Endodermal cell (in vitro differentiated cells): ENCODE results near the gene ARHGEF39. TPM values are rescaled to one million over a fixed set of nuclear protein-coding genes. Genes with fewer than 3 reads are reported as not detected.
A peak's percentile ranks its signal among the peaks of the same experiment; 100 is the strongest.
"Not testable (repeated sequence)": the region's sequence is repeated elsewhere in the genome, so short reads cannot be mapped to it uniquely, and the experiment has no call there.

Experiments used
- DNase-seq: peaks from one replicate; pipeline ENCODE4 v3.0.0-alpha.2; 2017
- H3K27ac ChIP-seq: 2 replicates; pipeline ENCODE4 v1.5.1; 2013; ENCODE audit warnings: mild to moderate bottlenecking, low read depth, low read length, moderate library complexity
- H3K27me3 ChIP-seq: 2 replicates; pipeline ENCODE4 v1.6.1; 2013; ENCODE audit warnings: mild to moderate bottlenecking, low read length, moderate library complexity; ENCODE audit not compliant: insufficient read depth, control insufficient read depth, poor library complexity, severe bottlenecking
- H3K36me3 ChIP-seq: 2 replicates; pipeline ENCODE4 v1.7.0; 2013; ENCODE audit warnings: mild to moderate bottlenecking, low read length, moderate library complexity; ENCODE audit not compliant: control insufficient read depth, insufficient read depth
- H3K4me1 ChIP-seq: one replicate; pipeline ENCODE4 v1.7.0; 2013; ENCODE audit warnings: low read length; ENCODE audit not compliant: control insufficient read depth, insufficient read depth
- H3K4me3 ChIP-seq: 2 replicates; pipeline ENCODE4 v1.5.1; 2013; ENCODE audit warnings: mild to moderate bottlenecking, low read length, moderate library complexity
- H3K9ac ChIP-seq: 2 replicates; pipeline ENCODE4 v1.6.1; 2013; ENCODE audit warnings: mild to moderate bottlenecking, low read length, moderate library complexity; ENCODE audit not compliant: poor library complexity, severe bottlenecking; ENCODE audit errors: extremely low read depth
- H3K9me3 ChIP-seq: 2 replicates; pipeline ENCODE4 v1.6.1; 2013; ENCODE audit warnings: mild to moderate bottlenecking, low read length, moderate library complexity; ENCODE audit not compliant: control insufficient read depth
- H3K27ac Mint-ChIP-seq: 2 replicates; pipeline ENCODE4 v1.8.0; 2020; ENCODE audit warnings: mixed read lengths
- H3K27me3 Mint-ChIP-seq: 2 replicates; pipeline ENCODE4 v1.8.0; 2021; ENCODE audit warnings: mild to moderate bottlenecking, mixed read lengths; ENCODE audit not compliant: insufficient read depth
- H3K36me3 Mint-ChIP-seq: 2 replicates; pipeline ENCODE4 v1.8.0; 2020; ENCODE audit warnings: low read depth, mixed read lengths
- H3K4me1 Mint-ChIP-seq: 2 replicates; pipeline ENCODE4 v1.8.0; 2020; ENCODE audit warnings: mixed read lengths
- H3K4me3 Mint-ChIP-seq: 2 replicates; pipeline ENCODE4 v1.8.0; 2020; ENCODE audit warnings: mild to moderate bottlenecking, moderate library complexity, mixed read lengths
- H3K9me3 Mint-ChIP-seq: 2 replicates; pipeline ENCODE4 v1.8.0; 2020; ENCODE audit warnings: mild to moderate bottlenecking, mixed read lengths
- CTCF ChIP-seq: fragments of 200-600 bp; sonication (generic); conservative IDR thresholded peaks from 2 replicates; pipeline ENCODE4 v1.5.0; 2021; ENCODE audit warnings: antibody characterized with exemption, mild to moderate bottlenecking
- WGBS, 2 experiments: methylation state at CpG; one replicate each; pipeline versions ENCODE4 v1.1.5 to v1.1.7; 2013; ENCODE audit warnings: missing lambda C conversion rate in 2 of 2, mixed read lengths in 1 of 2; ENCODE audit not compliant: insufficient coverage in 1 of 2, insufficient read length in 1 of 2; 5-methylcytosine and 5-hydroxymethylcytosine counted together
- total RNA-seq, 2 donors: library from RNA; stranded (reverse); fragmentation: NEBNext Ultra II Directional in 1 of 2; extraction: Animal tissue kit (Norgen Biotek cat#: 25700) in 1 of 2; gene quantifications; 2 replicates in 1 of 2; 3 replicates in 1 of 2; pipeline ENCODE4 v1.2.1, GENCODE V29; 2021

Gene ARHGEF39
- total RNA-seq, 2 donors from 2014 or later: 22.1 to 36.4 TPM

DNA sequence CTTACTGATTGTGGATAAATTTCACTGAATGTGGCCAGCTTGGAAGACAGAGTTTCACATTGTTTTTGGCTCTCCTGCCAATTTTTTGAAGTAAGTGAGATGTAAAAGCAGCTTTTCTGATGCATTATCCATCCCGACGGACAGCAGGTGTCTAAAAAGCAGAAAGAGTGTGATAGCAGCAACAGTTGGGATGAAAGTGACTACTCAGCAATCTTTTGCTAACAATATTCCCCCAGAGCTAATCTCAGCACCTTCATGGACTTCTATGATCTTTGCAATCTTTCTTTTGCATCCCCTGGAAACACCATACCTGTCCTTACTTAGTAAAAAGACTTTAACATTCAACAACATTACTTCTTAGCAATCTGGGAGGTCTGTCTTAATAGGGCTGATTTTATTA, 52.2 kb downstream of the ARHGEF39 start:
- no peaks in the 10 kb centered on the region for H3K4me1 ChIP-seq
- DNase-seq: no peak
- no peak overlapping the region for H3K4me3 ChIP-seq
- H3K4me3 Mint-ChIP-seq: no peak overlapping the region
- WGBS, 2 experiments: 93 to 100% methylated on average over 2 of the region's 2 CpGs
- no peaks in the 10 kb centered on the region for H3K9me3 ChIP-seq
- peaks cover 12% of the 10 kb centered on the region for H3K4me1 Mint-ChIP-seq
- peaks cover 8% of the 10 kb centered on the region for H3K36me3 Mint-ChIP-seq
- no peak for TF ChIP-seq CTCF
- H3K27me3 Mint-ChIP-seq: peaks cover 47% of the 10 kb centered on the region
- H3K27ac ChIP-seq: no peak overlapping the region
- H3K27me3 ChIP-seq: peaks cover 39% of the 10 kb centered on the region
- no peak overlapping the region for H3K9ac ChIP-seq
- H3K9me3 Mint-ChIP-seq: no peaks in the 10 kb centered on the region
- H3K27ac Mint-ChIP-seq: no peak overlapping the region
- H3K36me3 ChIP-seq: peaks cover 8% of the 10 kb centered on the region

DNA sequence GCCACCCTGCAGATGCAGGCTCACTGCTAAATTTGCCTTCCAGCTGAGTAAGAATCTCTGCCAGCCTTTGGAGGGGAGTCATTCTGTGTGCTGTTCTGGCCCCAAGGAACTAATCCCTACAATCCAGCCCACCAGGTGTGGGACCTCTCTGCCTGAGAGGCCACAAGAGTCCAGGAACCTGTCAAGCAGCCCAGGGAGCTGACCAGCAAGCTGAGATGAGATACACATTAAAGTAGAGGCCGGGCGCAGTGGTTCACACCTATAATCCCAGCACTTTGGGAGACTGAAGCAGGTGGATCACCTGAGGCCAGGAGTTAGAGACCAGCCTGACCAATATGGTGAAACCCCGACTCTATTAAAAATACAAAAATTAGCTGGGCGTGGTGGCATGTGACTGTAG, 52.9 kb downstream of the ARHGEF39 start:
- H3K36me3 Mint-ChIP-seq: peaks cover 15% of the 10 kb centered on the region
- WGBS, 2 experiments: 90 to 92% methylated on average over 4 of the region's 4 CpGs
- Histone ChIP-seq H3K36me3 (peaks cover 14% of the 10 kb centered on the region), H3K27me3 (peaks cover 31% of the 10 kb centered on the region)
- DNase-seq, H3K27ac Mint-ChIP-seq, H3K27ac ChIP-seq, H3K4me1 ChIP-seq, H3K4me3 Mint-ChIP-seq, H3K9ac ChIP-seq, H3K9me3 ChIP-seq, H3K9me3 Mint-ChIP-seq, H3K4me3 ChIP-seq: not testable (repeated sequence)
- H3K4me1 Mint-ChIP-seq: peaks cover 12% of the 10 kb centered on the region
- peaks cover 39% of the 10 kb centered on the region for H3K27me3 Mint-ChIP-seq

DNA sequence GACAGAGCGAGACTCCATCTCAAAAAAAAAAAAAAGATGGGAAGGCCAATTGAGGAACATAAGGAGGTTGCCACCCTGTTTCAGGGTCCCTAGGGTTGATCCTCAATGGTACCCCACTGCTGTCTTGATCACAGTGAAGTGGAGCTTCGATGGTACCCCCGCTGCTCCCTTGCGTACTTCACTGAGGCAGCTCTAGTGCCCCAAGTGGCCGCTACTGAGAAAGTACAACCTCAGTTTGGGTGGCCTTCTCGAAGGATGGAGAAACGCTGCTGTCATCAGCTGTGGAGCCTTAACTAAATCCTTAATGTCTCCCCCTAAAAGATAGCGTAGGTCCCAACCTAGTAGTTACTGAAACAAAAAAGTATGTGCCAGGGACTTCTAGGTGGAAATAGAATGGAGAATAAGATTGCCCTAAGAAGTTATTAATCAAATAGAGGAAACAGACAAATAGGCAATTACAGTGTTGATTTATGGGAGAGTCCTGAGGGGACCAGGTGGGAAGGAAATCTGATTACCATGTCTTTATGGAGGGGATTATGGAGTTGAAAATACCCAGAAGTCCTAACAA, 53.7 kb downstream of the ARHGEF39 start:
- Histone ChIP-seq H3K9ac (no peak overlapping the region), H3K36me3 (peaks cover 14% of the 10 kb centered on the region), H3K4me1 (peaks cover 3% of the 10 kb centered on the region), H3K9me3 (no peaks in the 10 kb centered on the region), H3K4me3 (no peak overlapping the region), H3K27me3 (peaks cover 23% of the 10 kb centered on the region), H3K27ac (no peak overlapping the region)
- WGBS, 2 experiments: 39 to 40% methylated on average over 7 to 8 of the region's 8 CpGs
- TF ChIP-seq CTCF: peak; percentile 79
- peaks cover 18% of the 10 kb centered on the region for H3K36me3 Mint-ChIP-seq
- H3K27me3 Mint-ChIP-seq: peaks cover 33% of the 10 kb centered on the region
- H3K4me3 Mint-ChIP-seq: no peak overlapping the region
- peak; percentile 75 for DNase-seq
- H3K27ac Mint-ChIP-seq: no peak overlapping the region
- H3K4me1 Mint-ChIP-seq: peaks cover 7% of the 10 kb centered on the region
- H3K9me3 Mint-ChIP-seq: no peaks in the 10 kb centered on the region

DNA sequence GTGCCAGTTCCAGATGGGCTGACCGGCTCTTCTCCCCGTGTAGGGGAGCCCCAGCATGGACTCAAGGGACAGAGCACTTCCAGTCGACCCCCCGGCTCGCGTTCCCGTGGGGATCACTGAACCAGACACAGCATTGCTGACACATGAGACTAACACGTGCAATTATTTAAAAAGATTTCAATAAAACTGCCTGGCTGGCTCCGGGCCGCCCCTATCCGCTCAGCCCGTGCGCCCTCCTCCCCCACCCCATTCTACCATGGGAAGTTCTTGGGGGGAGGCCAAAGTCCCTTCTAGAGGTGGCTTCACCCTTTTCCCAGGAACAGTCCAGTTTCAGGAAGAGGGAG, 55.2 kb downstream of the ARHGEF39 start:
- Histone ChIP-seq H3K9ac (no peak overlapping the region), H3K4me3 (no peak overlapping the region), H3K27me3 (peaks cover 13% of the 10 kb centered on the region), H3K4me1 (peaks cover 6% of the 10 kb centered on the region), H3K36me3 (peaks cover 14% of the 10 kb centered on the region), H3K27ac (no peak overlapping the region), H3K9me3 (no peaks in the 10 kb centered on the region)
- 92 to 93% methylated on average over 12 to 13 of the region's 13 CpGs for WGBS, 2 experiments
- TF ChIP-seq CTCF: no peak
- H3K27ac Mint-ChIP-seq: no peak overlapping the region
- DNase-seq: no peak
- H3K4me3 Mint-ChIP-seq: no peak overlapping the region
- peaks cover 2% of the 10 kb centered on the region for H3K4me1 Mint-ChIP-seq
- peaks cover 18% of the 10 kb centered on the region for H3K36me3 Mint-ChIP-seq
- H3K9me3 Mint-ChIP-seq: no peaks in the 10 kb centered on the region
- H3K27me3 Mint-ChIP-seq: peaks cover 18% of the 10 kb centered on the region
